GM10248 (cell line): ENCODE results near the gene MOGAT2.

Source experiments
- CTCF ChIA-PET: fragments of 300-600 bp; sonication (Branson Sonifier 250); formaldehyde crosslinking; extraction: SDS; loops from one replicate; lab custom pipeline; 2021; ENCODE audit warnings: antibody characterized with exemption; lab: Yijun Ruan, JAX
- POLR2A ChIA-PET: fragments of 350-650 bp; sonication (Branson Sonifier 250); formaldehyde crosslinking; extraction: SDS; loops from one replicate; lab custom pipeline; 2020; ENCODE audit warnings: antibody characterized with exemption; lab: Yijun Ruan, JAX
- DNase-seq: peaks from one replicate; pipeline ENCODE4 v3.0.0; 2012; ENCODE audit errors: extremely low spot score
- CTCF ChIP-seq: IDR thresholded peaks from 2 replicates; pipeline ENCODE4 v1.5.1; 2012; ENCODE audit warnings: mild to moderate bottlenecking, low read depth; ENCODE audit errors: extremely low read depth, missing control alignments, control extremely low read depth

Gene MOGAT2

GRCh38 chr11:75773595-75774353 is 56.1 kb downstream of the MOGAT2 start:
- ChIA-PET CTCF (interaction anchor here (0.6 to 1.2 kb wide), 5 partner anchors 20 to 433 kb away, joined by 3 read pairs; no protein-coding TSS in a partner anchor), POLR2A (no interaction called here)
- peak; percentile 85 for DNase-seq
- TF ChIP-seq CTCF = no peak

GRCh38 chr11:75775056-75775455 is 57.4 kb downstream of the MOGAT2 start:
- no peak for DNase-seq
- POLR2A ChIA-PET = no interaction called here
- TF ChIP-seq CTCF = no peak
- CTCF ChIA-PET = interaction anchor here (1.2 kb wide), 1 partner anchor 11 kb away, joined by 4 read pairs; no protein-coding TSS in a partner anchor

- CTCF ChIA-PET = interaction anchor here (0.6 to 1.8 kb wide), 5 partner anchors 8 to 27 kb away, joined by 3 to 6 read pairs (median 3); partner anchors contain the start of gene DGAT2
- no peak for TF ChIP-seq CTCF
- POLR2A ChIA-PET = interaction anchor here (0.5 kb wide), 1 partner anchor 184 kb away, joined by 5 read pairs; no protein-coding TSS in a partner anchor
- DNase-seq = no peak
These were observed 58.9 kb downstream of the MOGAT2 start for GRCh38 chr11:75776546-75776945.

- ChIA-PET POLR2A (no interaction called here), CTCF (interaction anchor here (1.0 to 1.8 kb wide), 4 partner anchors 9 to 33 kb away, joined by 3 to 6 read pairs (median 4); partner anchors contain the start of gene DGAT2)
- no peak for DNase-seq
- TF ChIP-seq CTCF = no peak
These were observed 59.9 kb downstream of the MOGAT2 start for GRCh38 chr11:75777461-75778110.

- CTCF ChIA-PET = no interaction called here
- no peak for TF ChIP-seq CTCF
- POLR2A ChIA-PET = interaction anchor here (0.7 kb wide), 1 partner anchor 9 kb away, joined by 5 read pairs; no protein-coding TSS in a partner anchor
- DNase-seq = no peak
These were observed 61.3 kb downstream of the MOGAT2 start for GRCh38 chr11:75778962-75779361.

- no peak for DNase-seq
- CTCF ChIA-PET = interaction anchor here (0.7 to 1.8 kb wide), 3 partner anchors 11 to 23 kb away, joined by 3 to 8 read pairs (median 4); partner anchors contain the start of gene DGAT2
- POLR2A ChIA-PET = interaction anchor here (0.5 kb wide), 1 partner anchor 44 kb away, joined by 5 read pairs; no protein-coding TSS in a partner anchor
- TF ChIP-seq CTCF = no peak
These were observed 62.3 kb downstream of the MOGAT2 start for GRCh38 chr11:75779960-75780359.
